Measurements from ENCODE around the gene PPP2R2C. TPM values are rescaled to one million over a fixed set of nuclear protein-coding genes. Genes with fewer than 3 reads are reported as not detected.

PPP2R2C gene
- total RNA-seq, 1 experiment from 2014 or later, result 32.9 TPM

DNA sequence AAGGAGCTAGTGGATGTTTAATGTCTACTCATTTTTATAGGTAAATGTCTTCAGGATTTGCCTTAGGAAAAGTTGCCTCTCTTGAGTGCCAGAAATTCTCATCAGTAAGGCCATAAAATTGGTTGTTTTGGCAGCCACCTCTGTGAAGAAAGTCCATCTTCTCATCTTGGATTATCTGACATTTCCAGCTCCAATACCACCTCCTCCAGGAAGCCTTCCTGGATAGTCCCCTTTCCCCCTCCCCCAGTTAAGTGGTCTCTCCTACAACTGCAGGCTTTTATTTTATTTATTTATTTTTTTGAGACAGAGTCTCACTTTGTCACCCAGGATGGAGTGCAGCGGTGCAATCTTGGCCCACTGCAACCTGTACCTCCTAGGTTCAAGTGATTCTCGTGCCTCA, 87.1 kb downstream of the PPP2R2C start:
- Histone ChIP-seq H4K20me1 (ENCODE audit: insufficient read depth) (no peaks in the 10 kb centered on the region), H3K36me3 (ENCODE audit: control insufficient read depth in 1 of 2, insufficient read depth in 2 of 2, low read length in 2 of 2) (no peaks in the 10 kb centered on the region), H3K9me2 (ENCODE audit: insufficient read depth) (no peaks in the 10 kb centered on the region), H3K4me3 (replicated peaks in 1 of 2; ENCODE audit: low read depth in 1 of 2, low read length in 2 of 2) (no peak overlapping the region), H3K4me1 (ENCODE audit: control insufficient read depth in 1 of 2, insufficient read depth in 2 of 2, low read length in 2 of 2) (peaks cover 0 to under 1% of the 10 kb centered on the region in 2 experiments; a peak in 1 of 4 replicates), H3K79me2 (ENCODE audit: insufficient read depth, low read length) (no peaks in the 10 kb centered on the region), H3K27me3 (ENCODE audit: insufficient read depth, low read length) (no peaks in the 10 kb centered on the region), H3K4me2 (ENCODE audit: low read length) (no peak overlapping the region), H3K9ac (ENCODE audit: low read length) (no peak overlapping the region), H2AFZ (ENCODE audit: low read depth, low read length, poor library complexity, severe bottlenecking) (no peak overlapping the region), H3K27ac (ENCODE audit: low read depth, low read length) (no peak overlapping the region), H3K9me3 (ENCODE audit: control insufficient read depth in 1 of 2, insufficient read depth in 1 of 2, low read depth in 1 of 2, low read length in 2 of 2) (no peaks in the 10 kb centered on the region)
- intact Hi-C loops (cut with micrococcal nuclease), result no loop called here
- ChIA-PET POLR2A (no interaction called here), RAD21 (ENCODE audit: low non-redundant PET in 1 of 2, low total read pairs in 2 of 2, uncharacterized antibody in 2 of 2, unreplicated experiment in 2 of 2) (no interaction called here), CTCF (no interaction called here)
- ATAC-seq, result no peak
- TF ChIP-seq, protein P1, sequence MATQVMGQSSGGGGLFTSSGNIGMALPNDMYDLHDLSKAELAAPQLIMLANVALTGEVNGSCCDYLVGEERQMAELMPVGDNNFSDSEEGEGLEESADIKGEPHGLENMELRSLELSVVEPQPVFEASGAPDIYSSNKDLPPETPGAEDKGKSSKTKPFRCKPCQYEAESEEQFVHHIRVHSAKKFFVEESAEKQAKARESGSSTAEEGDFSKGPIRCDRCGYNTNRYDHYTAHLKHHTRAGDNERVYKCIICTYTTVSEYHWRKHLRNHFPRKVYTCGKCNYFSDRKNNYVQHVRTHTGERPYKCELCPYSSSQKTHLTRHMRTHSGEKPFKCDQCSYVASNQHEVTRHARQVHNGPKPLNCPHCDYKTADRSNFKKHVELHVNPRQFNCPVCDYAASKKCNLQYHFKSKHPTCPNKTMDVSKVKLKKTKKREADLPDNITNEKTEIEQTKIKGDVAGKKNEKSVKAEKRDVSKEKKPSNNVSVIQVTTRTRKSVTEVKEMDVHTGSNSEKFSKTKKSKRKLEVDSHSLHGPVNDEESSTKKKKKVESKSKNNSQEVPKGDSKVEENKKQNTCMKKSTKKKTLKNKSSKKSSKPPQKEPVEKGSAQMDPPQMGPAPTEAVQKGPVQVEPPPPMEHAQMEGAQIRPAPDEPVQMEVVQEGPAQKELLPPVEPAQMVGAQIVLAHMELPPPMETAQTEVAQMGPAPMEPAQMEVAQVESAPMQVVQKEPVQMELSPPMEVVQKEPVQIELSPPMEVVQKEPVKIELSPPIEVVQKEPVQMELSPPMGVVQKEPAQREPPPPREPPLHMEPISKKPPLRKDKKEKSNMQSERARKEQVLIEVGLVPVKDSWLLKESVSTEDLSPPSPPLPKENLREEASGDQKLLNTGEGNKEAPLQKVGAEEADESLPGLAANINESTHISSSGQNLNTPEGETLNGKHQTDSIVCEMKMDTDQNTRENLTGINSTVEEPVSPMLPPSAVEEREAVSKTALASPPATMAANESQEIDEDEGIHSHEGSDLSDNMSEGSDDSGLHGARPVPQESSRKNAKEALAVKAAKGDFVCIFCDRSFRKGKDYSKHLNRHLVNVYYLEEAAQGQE (IDR thresholded peaks at IDR 0.05; ENCODE audit: low read depth), result no peak
- TF ChIP-seq, protein P2, sequence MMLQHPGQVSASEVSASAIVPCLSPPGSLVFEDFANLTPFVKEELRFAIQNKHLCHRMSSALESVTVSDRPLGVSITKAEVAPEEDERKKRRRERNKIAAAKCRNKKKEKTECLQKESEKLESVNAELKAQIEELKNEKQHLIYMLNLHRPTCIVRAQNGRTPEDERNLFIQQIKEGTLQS (IDR thresholded peaks at IDR 0.05), result no peak
- TF ChIP-seq POLR2AphosphoS5 (IDR thresholded peaks at IDR 0.05; ENCODE audit: low read depth, low read length) (no peak), SIN3A (IDR thresholded peaks at IDR 0.05; ENCODE audit: low read depth) (no peak), ELF1 (IDR thresholded peaks at IDR 0.05; ENCODE audit: borderline replicate concordance, low read depth) (no peak), ZNF274 (IDR thresholded peaks at IDR 0.05; ENCODE audit: low read depth, low read length) (no peak)
- no TSS peak for BruUV-seq (replicated peaks)
- no peak for DNase-seq (ENCODE audit: low read depth, low spot score)

DNA sequence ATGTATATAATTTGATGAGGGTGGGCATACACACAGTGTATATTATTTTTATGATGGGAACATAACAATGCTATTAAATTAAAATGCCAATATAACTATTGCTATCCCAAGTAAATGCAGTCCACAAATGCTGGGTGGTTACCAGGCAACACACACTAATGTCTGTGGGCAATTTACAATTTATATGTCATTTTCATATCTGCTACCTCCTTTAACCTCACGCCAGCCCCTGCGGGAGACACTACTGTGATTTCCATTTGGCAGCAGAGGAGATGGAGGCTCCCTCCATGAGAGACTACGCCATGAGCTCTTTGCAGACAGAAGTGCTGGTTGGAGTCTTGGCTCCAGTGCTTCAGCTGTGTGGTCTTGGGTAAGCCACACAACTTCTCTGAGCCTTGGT, 87.9 kb downstream of the PPP2R2C start:
- Histone ChIP-seq H3K4me2 (ENCODE audit: low read length) (no peak overlapping the region), H3K9me3 (ENCODE audit: control insufficient read depth in 1 of 2, insufficient read depth in 1 of 2, low read depth in 1 of 2, low read length in 2 of 2) (no peaks in the 10 kb centered on the region), H2AFZ (ENCODE audit: low read depth, low read length, poor library complexity, severe bottlenecking) (no peak overlapping the region), H3K9ac (ENCODE audit: low read length) (no peak overlapping the region), H3K36me3 (ENCODE audit: control insufficient read depth in 1 of 2, insufficient read depth in 2 of 2, low read length in 2 of 2) (no peaks in the 10 kb centered on the region), H3K27ac (ENCODE audit: low read depth, low read length) (no peak overlapping the region), H3K9me2 (ENCODE audit: insufficient read depth) (no peaks in the 10 kb centered on the region), H3K27me3 (ENCODE audit: insufficient read depth, low read length) (no peaks in the 10 kb centered on the region), H3K79me2 (ENCODE audit: insufficient read depth, low read length) (no peaks in the 10 kb centered on the region), H3K4me3 (replicated peaks in 1 of 2; ENCODE audit: low read depth in 1 of 2, low read length in 2 of 2) (no peak overlapping the region), H4K20me1 (ENCODE audit: insufficient read depth) (no peaks in the 10 kb centered on the region), H3K4me1 (ENCODE audit: control insufficient read depth in 1 of 2, insufficient read depth in 2 of 2, low read length in 2 of 2) (no peaks in the 10 kb centered on the region)
- no peak for DNase-seq (ENCODE audit: low read depth, low spot score)
- ChIA-PET RAD21 (ENCODE audit: low non-redundant PET in 1 of 2, low total read pairs in 2 of 2, uncharacterized antibody in 2 of 2, unreplicated experiment in 2 of 2) (no interaction called here), POLR2A (no interaction called here), CTCF (interaction anchor here (0.9 kb wide), 1 partner anchor 23 kb away, joined by 3 read pairs; no protein-coding TSS in a partner anchor)
- intact Hi-C loops (cut with micrococcal nuclease), result no loop called here
- BruUV-seq (replicated peaks), result no TSS peak
- no peak for ATAC-seq
- TF ChIP-seq YY1 (IDR thresholded peaks at IDR 0.05; ENCODE audit: extremely low read depth, insufficient replicate concordance, low read depth, low read length) (no peak), ELF1 (IDR thresholded peaks at IDR 0.05; ENCODE audit: borderline replicate concordance, low read depth) (no peak), EZH2 (IDR thresholded peaks at IDR 0.05) (no peak), EGR1 (IDR thresholded peaks at IDR 0.05; ENCODE audit: low read depth) (no peak), EZH2phosphoT487 (IDR thresholded peaks at IDR 0.05; ENCODE audit: borderline replicate concordance) (no peak)
- TF ChIP-seq, protein P3, sequence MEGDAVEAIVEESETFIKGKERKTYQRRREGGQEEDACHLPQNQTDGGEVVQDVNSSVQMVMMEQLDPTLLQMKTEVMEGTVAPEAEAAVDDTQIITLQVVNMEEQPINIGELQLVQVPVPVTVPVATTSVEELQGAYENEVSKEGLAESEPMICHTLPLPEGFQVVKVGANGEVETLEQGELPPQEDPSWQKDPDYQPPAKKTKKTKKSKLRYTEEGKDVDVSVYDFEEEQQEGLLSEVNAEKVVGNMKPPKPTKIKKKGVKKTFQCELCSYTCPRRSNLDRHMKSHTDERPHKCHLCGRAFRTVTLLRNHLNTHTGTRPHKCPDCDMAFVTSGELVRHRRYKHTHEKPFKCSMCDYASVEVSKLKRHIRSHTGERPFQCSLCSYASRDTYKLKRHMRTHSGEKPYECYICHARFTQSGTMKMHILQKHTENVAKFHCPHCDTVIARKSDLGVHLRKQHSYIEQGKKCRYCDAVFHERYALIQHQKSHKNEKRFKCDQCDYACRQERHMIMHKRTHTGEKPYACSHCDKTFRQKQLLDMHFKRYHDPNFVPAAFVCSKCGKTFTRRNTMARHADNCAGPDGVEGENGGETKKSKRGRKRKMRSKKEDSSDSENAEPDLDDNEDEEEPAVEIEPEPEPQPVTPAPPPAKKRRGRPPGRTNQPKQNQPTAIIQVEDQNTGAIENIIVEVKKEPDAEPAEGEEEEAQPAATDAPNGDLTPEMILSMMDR (IDR thresholded peaks at IDR 0.05 in 2 of 3, conservative IDR thresholded peaks at IDR 0.05 in 1 of 3; ENCODE audit: borderline replicate concordance in 1 of 3, insufficient read depth in 1 of 3, low read depth in 2 of 3, low read length in 2 of 3), result no peak
- TF ChIP-seq, protein P4, sequence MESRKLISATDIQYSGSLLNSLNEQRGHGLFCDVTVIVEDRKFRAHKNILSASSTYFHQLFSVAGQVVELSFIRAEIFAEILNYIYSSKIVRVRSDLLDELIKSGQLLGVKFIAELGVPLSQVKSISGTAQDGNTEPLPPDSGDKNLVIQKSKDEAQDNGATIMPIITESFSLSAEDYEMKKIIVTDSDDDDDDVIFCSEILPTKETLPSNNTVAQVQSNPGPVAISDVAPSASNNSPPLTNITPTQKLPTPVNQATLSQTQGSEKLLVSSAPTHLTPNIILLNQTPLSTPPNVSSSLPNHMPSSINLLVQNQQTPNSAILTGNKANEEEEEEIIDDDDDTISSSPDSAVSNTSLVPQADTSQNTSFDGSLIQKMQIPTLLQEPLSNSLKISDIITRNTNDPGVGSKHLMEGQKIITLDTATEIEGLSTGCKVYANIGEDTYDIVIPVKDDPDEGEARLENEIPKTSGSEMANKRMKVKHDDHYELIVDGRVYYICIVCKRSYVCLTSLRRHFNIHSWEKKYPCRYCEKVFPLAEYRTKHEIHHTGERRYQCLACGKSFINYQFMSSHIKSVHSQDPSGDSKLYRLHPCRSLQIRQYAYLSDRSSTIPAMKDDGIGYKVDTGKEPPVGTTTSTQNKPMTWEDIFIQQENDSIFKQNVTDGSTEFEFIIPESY (IDR thresholded peaks at IDR 0.05; ENCODE audit: extremely low read depth, insufficient replicate concordance, low read length), result no peak

All from HCT116 (cell line).